GM19467 (cell line): ENCODE data around the gene RDH5.

Experiments used
- ATAC-seq: cut with Tn5 transposase; IDR thresholded peaks from one replicate; pipeline ENCODE4 v1.9.1; 2021; ENCODE audit warnings: mild to moderate bottlenecking, moderate library complexity; ENCODE audit not compliant: unreplicated experiment

The RDH5 gene, protein sequence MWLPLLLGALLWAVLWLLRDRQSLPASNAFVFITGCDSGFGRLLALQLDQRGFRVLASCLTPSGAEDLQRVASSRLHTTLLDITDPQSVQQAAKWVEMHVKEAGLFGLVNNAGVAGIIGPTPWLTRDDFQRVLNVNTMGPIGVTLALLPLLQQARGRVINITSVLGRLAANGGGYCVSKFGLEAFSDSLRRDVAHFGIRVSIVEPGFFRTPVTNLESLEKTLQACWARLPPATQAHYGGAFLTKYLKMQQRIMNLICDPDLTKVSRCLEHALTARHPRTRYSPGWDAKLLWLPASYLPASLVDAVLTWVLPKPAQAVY

GRCh38 chr12:55720071-55720564 is at the start of gene RDH5:
Gene RDH5 (plus strand): TSS chr12:55720393. CDS start chr12:55721185, 792 bp downstream.
- no peak for ATAC-seq

- no peak for ATAC-seq
These were observed 48.4 kb upstream of the RDH5 start for GRCh38 chr12:55671746-55672145.

DNA sequence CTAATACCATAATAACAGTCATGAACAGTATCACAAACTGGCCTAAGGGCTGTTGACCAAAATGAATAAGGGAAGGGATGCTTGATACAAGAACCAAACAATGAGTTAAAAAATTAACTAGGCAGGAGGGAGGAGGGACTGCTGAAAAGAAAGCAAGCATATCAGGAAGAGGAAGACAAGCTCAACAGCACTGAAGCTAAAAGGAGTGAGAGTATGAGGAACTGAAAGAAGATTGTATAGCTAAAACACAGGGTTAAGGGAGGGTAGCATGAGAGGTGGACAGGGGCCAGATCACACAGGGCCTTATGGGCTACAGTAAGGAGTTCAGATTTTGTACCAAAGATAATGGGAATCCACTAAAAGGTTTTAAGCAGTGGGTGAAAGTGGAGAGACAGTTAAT is 46.6 kb upstream of the RDH5 start:
- peak; percentile 98 for ATAC-seq

- ATAC-seq: no peak
These were observed 44.5 kb upstream of the RDH5 start for GRCh38 chr12:55675666-55676065.

DNA sequence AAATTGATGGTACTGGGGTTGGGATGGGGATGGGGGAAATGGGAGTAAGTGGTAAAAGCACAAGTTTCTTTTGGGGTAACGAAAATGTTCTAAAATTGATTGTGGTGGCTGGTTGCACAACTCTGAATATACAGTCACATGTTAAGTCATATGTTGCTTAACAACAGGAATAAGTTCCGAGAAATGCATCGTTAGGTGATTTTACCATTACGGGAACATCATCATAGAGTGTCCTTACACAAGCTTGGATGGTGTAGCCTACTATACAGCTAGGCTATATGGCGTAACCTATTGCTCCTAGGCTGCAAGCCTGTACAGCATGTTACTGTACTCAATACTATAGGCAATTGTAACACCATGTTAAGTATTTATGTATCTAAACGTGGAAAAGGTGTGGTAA is 43.5 kb upstream of the RDH5 start:
- ATAC-seq: no peak

GRCh38 chr12:55679691-55680090 is 40.5 kb upstream of the RDH5 start:
- no peak for ATAC-seq

DNA sequence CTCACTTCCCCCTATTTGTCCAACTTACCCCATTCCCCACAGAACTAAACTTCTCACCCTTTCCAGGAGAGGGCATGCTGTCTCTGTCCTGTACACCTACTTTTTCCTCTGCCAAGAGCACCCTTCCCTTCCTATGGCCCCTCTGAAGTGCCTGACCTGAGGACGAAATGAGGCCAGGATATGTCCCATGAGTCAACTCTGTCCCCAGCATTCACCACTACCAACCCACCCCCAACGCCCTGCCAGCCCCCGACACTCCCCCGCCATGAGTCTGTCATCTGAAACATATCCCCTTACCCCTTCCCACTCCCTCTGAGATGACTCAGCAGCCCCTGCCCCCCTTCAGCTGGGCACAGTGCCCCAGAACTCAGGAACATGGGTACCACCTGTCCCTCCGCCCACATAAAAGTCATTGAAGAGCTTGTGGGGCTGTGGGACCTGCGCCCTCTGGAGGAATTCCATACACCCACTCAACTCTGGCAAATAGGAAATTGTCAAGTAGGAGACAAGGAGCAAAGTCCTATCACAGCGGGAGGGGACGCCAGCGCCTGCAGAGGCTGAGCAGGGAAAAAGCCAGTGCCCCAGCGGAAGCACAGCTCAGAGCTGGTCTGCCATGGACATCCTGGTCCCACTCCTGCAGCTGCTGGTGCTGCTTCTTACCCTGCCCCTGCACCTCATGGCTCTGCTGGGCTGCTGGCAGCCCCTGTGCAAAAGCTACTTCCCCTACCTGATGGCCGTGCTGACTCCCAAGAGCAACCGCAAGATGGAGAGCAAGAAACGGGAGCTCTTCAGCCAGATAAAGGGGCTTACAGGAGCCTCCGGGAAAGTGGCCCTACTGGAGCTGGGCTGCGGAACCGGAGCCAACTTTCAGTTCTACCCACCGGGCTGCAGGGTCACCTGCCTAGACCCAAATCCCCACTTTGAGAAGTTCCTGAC is 38.8 kb upstream of the RDH5 start:
- ATAC-seq: no peak

DNA sequence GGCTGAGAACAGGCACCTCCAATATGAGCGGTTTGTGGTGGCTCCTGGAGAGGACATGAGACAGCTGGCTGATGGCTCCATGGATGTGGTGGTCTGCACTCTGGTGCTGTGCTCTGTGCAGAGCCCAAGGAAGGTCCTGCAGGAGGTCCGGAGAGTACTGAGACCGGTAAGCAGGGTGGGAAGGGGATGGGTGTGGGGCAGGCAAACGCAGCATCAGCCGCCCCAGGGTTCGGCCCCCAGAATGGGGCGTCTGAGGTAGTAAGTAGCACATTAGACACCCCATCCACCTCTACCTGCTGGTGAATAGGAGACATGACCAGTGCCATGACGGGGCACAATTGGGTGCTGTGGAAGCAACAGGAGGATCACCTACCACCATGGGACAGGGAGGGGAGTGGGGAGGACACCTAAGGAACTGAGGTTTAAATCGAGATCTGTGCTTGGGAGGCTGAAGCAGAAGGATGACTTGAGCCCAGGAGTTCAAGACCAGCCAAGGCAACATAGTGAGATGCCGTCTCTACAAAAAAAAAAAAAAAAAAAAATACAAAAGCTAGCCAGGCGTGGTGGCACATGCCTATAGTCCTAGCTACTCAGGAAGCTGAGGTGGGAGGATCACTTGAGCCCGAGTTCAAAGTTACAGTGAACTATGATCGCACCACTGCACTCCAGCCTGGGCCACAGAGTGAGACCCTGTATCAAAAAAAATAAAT is 38.0 kb upstream of the RDH5 start:
- ATAC-seq: no peak

DNA sequence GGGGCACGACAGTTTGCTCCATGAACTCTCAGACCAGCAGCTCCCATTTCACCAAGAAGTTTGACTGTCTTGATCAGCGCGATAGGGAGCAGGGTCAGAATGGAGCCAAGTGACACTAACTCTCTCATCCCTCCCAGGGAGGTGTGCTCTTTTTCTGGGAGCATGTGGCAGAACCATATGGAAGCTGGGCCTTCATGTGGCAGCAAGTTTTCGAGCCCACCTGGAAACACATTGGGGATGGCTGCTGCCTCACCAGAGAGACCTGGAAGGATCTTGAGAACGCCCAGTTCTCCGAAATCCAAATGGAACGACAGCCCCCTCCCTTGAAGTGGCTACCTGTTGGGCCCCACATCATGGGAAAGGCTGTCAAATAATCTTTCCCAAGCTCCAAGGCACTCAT is 36.5 kb upstream of the RDH5 start:
- ATAC-seq: no peak

GRCh38 chr12:55684761-55685370 is 35.3 kb upstream of the RDH5 start:
- ATAC-seq: no peak

- no peak for ATAC-seq
These were observed 34.5 kb upstream of the RDH5 start for GRCh38 chr12:55685671-55686070.

- ATAC-seq: no peak
These were observed 33.7 kb upstream of the RDH5 start for GRCh38 chr12:55686366-55687010.

- ATAC-seq: no peak
These were observed 32.4 kb upstream of the RDH5 start for GRCh38 chr12:55687746-55688145.

DNA sequence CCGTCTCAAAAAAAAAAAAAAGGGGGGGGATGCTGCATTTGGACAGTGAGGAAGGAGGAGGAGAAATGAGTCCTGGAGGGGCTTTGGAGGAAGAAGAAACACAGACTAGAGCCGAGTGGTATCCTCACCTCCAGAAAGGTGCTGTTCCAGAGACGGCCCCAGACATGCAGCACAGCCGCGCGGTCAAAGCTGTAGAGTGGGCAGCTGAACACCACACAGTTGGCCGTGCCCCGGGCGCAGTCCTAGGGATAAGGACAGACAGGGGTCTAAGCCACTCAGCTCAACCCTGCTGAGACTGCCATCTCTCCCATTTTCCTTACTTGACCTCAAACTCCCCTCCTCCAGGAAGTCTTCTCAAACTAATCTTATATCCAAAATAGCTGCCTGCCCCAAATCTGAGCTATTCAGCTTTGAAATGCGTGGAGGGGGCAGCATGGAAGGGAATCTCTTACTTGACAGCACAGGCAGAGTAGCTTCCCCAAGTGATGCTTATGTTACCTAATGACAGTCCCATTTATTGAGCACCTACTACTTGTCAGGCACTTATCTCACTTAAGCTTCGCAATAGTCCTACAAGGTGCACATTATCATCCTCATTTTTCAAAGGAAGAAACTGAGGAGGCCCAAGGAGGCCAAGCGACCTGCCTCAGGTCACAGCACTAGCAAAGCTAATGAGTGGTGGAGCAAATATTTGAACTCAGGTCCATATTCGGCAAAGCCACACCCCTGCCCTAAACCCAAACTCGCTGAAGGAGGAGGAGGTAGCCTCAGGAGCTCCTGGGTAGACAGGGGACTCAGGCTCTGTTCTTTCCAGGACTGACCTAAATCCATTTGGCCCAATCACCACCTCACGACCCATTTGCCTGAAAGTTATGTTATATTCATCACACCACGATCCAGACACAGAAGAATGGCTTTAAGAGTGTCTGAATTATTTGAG is 31.2 kb upstream of the RDH5 start:
- ATAC-seq: no peak

- no peak for ATAC-seq
These were observed 27.4 kb upstream of the RDH5 start for GRCh38 chr12:55692631-55693322.

DNA sequence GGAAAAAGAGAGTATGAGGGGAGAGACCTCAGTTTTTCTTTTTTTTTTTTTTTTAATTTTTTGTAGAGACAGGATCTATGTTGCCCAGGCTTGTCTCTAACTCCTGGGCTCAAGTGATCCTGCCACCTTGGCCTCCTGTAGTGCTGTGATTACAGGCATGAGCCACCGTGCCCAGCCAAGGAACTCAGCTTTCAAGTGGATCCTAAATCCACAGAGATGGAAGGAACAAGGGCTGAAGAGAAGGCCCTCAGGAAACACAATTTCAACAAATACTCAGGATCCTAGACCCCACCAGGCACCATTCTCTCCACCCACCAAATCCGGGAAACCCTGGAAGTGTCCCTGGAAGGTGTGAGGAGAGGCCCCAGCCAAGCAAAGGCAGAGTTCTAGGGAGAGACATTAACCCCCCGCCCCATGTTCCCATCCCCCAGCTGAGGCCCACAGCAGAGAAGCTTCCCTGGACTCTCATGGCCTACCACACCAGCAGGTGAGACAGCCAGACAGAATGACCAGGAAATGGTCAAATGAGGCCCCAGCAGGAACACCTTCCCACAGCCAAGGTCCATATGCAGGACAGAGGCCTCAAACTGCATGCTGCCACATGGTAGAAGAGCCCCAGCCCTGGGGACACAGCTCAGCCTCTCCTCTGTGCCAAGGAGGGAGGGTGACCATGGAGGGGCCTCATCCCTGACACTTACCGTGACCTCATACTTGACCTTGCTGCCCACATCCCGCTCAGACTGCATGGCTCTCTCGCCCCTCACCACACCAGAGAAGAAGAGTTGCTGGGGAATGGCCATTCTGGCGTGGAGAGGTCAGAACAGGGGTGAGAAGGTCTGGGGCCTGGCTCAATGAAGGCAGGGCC is 26.6 kb upstream of the RDH5 start:
- no peak for ATAC-seq

DNA sequence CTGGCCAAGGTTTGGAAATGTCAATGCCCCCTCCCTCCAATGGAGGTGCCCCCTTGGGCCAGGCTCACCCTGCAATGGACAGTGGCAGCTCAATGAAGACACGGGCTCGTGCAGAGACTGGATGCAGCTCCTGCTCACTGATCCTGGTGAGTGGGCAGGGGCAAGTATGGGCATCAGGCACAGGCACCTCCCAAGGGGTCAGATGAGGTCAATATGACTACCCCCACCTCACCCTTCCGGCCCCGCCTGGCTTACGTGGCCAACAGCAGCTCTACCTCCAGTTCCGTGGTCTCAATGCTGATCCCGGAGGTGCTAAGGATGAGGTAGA is 26.0 kb upstream of the RDH5 start:
- no peak for ATAC-seq

- no peak for ATAC-seq
These were observed 25.5 kb upstream of the RDH5 start for GRCh38 chr12:55694651-55695050.
